CD4-positive, alpha-beta T cell treated with Interleukin-10 for 1 hour (primary cell): ENCODE data around the gene USP17L28.
"Not testable (repeated sequence)": the region's sequence is repeated elsewhere in the genome, so short reads cannot be mapped to it uniquely, and the experiment has no call there.

Experiments
- DNase-seq: peaks from one replicate; pipeline ENCODE4 v3.0.0-alpha.2; 2020

Gene USP17L28, protein sequence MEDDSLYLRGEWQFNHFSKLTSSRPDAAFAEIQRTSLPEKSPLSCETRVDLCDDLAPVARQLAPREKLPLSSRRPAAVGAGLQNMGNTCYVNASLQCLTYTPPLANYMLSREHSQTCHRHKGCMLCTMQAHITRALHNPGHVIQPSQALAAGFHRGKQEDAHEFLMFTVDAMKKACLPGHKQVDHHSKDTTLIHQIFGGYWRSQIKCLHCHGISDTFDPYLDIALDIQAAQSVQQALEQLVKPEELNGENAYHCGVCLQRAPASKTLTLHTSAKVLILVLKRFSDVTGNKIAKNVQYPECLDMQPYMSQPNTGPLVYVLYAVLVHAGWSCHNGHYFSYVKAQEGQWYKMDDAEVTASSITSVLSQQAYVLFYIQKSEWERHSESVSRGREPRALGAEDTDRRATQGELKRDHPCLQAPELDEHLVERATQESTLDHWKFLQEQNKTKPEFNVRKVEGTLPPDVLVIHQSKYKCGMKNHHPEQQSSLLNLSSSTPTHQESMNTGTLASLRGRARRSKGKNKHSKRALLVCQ

GRCh38 chr4:9348593-9348992, at the start of gene USP17L28:
Gene USP17L28 (plus strand): TSS chr4:9348893. CDS start chr4:9348893, 0 bp downstream.
- DNase-seq = not testable (repeated sequence)

GRCh38 chr4:9324191-9324590, 24.5 kb upstream of the USP17L28 start:
- DNase-seq = not testable (repeated sequence)

GRCh38 chr4:9324865-9325264, 23.8 kb upstream of the USP17L28 start, which contains the start of gene USP17L24:
Gene USP17L24 (plus strand): TSS chr4:9325165. CDS start chr4:9325165, 0 bp downstream.
- DNase-seq = not testable (repeated sequence)

- DNase-seq = not testable (repeated sequence)
These were observed 19.1 kb upstream of the USP17L28 start, which contains the start of gene USP17L25 for GRCh38 chr4:9329611-9330010. Gene USP17L25 (plus strand): TSS chr4:9329911. CDS start chr4:9329911, 0 bp downstream.

- not testable (repeated sequence) for DNase-seq
These were observed 14.3 kb upstream of the USP17L28 start, which contains the start of gene USP17L26 for GRCh38 chr4:9334358-9334757. Gene USP17L26 (plus strand): TSS chr4:9334658. CDS start chr4:9334658, 0 bp downstream.

GRCh38 chr4:9339103-9339502, 9.6 kb upstream of the USP17L28 start, which contains the start of gene USP17L5:
Gene USP17L5 (plus strand): TSS chr4:9339403. CDS start chr4:9339403, 0 bp downstream.
- not testable (repeated sequence) for DNase-seq

DNA sequence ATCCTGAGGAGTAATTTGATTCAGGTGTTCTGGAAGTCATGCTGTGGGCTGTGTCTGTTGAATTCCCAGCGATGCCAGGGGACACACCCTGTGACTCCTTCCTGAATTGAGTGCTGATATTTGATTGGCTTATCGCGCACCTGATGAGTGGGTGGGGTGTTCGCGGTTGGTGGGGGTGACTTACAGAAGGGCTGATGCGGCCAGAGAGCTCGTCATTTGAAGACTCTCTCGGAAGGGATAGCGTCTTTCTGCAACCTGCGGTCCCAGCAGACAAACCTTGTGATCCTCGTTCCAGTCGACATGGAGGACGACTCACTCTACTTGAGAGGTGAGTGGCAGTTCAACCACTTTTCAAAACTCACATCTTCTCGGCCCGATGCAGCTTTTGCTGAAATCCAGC, 4.8 kb upstream of the USP17L28 start, which contains the start of gene USP17L27:
TSS of gene USP17L27 (plus strand) at position 301 of the 400 bp plus-strand sequence. CDS start at position 301, 0 bp downstream.
- not testable (repeated sequence) for DNase-seq

DNA sequence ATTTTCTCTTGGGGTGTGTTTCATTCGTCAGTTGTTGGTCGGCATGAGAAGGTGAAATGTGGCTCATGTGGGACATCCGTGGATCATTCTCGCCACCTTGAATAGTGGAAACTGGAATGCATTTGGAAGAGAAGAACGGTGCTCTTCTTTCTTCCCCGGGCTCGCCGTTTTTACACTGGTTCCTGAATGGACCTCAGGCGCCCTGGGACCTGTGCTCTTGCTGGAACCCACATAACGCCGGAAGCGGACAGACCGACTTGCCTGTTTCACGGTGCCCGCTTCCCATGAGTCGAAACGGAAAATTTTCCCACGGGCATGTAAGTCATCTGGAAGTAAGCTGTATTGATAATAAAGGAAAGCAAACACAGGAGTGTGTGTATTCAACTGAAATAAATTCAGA, 2.2 kb downstream of the USP17L28 start:
- DNase-seq = not testable (repeated sequence)

DNA sequence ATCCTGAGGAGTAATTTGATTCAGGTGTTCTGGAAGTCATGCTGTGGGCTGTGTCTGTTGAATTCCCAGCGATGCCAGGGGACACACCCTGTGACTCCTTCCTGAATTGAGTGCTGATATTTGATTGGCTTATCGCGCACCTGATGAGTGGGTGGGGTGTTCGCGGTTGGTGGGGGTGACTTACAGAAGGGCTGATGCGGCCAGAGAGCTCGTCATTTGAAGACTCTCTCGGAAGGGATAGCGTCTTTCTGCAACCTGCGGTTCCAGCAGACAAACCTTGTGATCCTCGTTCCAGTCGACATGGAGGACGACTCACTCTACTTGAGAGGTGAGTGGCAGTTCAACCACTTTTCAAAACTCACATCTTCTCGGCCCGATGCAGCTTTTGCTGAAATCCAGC, 4.6 kb downstream of the USP17L28 start, which contains the start of gene USP17L29:
TSS of gene USP17L29 (plus strand) at position 301 of the 400 bp plus-strand sequence. CDS start at position 301, 0 bp downstream.
- not testable (repeated sequence) for DNase-seq

DNA sequence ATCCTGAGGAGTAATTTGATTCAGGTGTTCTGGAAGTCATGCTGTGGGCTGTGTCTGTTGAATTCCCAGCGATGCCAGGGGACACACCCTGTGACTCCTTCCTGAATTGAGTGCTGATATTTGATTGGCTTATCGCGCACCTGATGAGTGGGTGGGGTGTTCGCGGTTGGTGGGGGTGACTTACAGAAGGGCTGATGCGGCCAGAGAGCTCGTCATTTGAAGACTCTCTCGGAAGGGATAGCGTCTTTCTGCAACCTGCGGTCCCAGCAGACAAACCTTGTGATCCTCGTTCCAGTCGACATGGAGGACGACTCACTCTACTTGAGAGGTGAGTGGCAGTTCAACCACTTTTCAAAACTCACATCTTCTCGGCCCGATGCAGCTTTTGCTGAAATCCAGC, 14.1 kb downstream of the USP17L28 start, which contains the start of gene USP17L30:
TSS of gene USP17L30 (plus strand) at position 301 of the 400 bp plus-strand sequence. CDS start at position 301, 0 bp downstream.
- DNase-seq = not testable (repeated sequence)

DNA sequence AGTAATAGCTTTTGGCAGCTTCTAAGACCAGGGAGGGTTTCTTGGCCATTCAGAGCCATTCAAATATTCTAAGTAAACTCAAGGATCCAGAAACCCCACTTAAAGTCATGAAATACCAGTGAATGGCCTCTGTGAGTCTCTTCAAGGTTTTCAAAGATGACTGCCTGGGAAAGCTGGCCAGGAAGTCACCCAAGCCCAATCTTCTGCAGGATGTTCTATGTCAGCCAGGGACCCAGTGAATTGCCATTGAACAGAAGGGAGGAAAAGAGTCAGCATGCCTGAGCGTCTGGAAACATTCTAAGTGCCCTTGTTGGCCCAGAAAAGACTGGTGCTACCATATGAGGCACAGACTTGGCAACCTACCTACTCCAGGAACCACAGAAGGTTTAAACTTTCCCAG, 31.2 kb downstream of the USP17L28 start:
- DNase-seq = not testable (repeated sequence)

- peak; percentile 66 for DNase-seq
These were observed 32.4 kb downstream of the USP17L28 start for GRCh38 chr4:9381012-9381534.

- no peak for DNase-seq
These were observed 35.4 kb downstream of the USP17L28 start for GRCh38 chr4:9384126-9384525.

DNA sequence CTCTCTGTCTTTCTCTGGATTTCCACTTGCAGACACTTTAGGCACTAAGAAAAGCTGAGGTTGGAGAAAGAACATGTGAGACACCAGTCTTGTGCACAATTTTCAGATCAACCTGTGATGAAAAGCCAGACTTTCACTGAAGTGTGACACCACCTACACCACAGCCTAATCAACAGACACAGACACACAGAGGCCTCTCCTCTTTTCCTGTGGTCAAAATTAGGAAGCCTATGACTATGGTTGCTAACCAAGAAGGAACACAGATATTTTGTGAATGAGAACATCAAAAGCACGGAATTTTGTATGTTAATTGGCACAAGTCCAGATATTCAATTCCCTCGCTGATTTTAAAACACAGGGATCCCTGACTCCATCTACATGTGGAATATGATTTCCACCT, 40.3 kb downstream of the USP17L28 start:
- DNase-seq = not testable (repeated sequence)
